ENCODE data around the gene AGAP2. TPM values are rescaled to one million over a fixed set of nuclear protein-coding genes. Genes with fewer than 3 reads are reported as not detected.

The AGAP2 gene
- total and polyA plus RNA-seq, 2 of the 13 experiments (the other 11 are each of a cell fraction or from before 2014, with no cell fraction given) = 0.38 to 0.45 TPM

DNA sequence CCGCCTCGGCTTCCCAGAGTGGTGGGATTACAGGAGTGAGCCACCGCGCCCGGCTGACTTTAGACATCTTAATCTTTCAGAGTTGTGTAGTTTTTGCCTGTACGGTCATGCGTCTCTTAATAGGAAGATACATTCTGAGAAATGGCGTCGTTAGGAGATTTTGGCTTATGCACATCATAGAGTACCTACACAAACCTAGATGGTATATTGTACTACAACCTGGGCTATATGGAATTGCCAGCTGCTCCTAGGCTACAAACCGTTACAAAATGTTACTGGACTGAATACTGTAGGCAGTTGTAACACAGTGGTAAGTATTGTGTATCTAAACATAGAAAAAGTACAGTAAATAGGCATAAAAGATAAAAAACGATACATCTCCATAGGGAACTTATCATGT lies 45.3 kb upstream of the AGAP2 start:
- Histone ChIP-seq H3K79me2 (ENCODE audit: insufficient read depth, low read length) (peaks cover 16% of the 10 kb centered on the region), H3K4me2 (ENCODE audit: low read depth, low read length) (peak overlapping the region; percentile 78), H3K4me1 (ENCODE audit: insufficient read depth, low read length) (peaks cover 17% of the 10 kb centered on the region), H2AFZ (ENCODE audit: low read length) (no peak overlapping the region), H3K36me3 (replicated peaks in 1 of 2; ENCODE audit: control insufficient read depth in 1 of 2, insufficient read depth in 2 of 2, low read length in 2 of 2) (peaks cover 11 to 40% of the 10 kb centered on the region in 2 experiments), H3K4me3 (replicated peaks in 1 of 3; ENCODE audit: insufficient read depth in 1 of 3, low read depth in 2 of 3, low read length in 3 of 3) (peak overlapping the region; percentile 23 to 99 (median 95); a peak in 5 of 6 replicates), H3K9me3 (ENCODE audit: low read length) (no peaks in the 10 kb centered on the region), H3K9ac (ENCODE audit: insufficient read depth, low read depth, low read length) (peak overlapping the region; percentile 87; the same call in 1 of the 2 replicates), H3K27ac (ENCODE audit: extremely low read length, insufficient read depth, low read length) (no peak overlapping the region), H3K27me3 (ENCODE audit: control insufficient read depth in 1 of 2, insufficient read depth in 2 of 2, low read length in 2 of 2) (no peaks in the 10 kb centered on the region; a peak in 1 of 5 replicates), H4K20me1 (ENCODE audit: insufficient read depth, low read length) (no peaks in the 10 kb centered on the region)
- in situ Hi-C loops (cut with HindIII; ENCODE audit: extremely low pct_ligation_motif_present, low pct_unique_long_range_greater_than_20kb) = no loop called here
- FAIRE-seq (no peak), DNase-seq (ENCODE audit: low spot score) (no peak), ATAC-seq (no peak)
- WGBS (ENCODE audit: low lambda C conversion rate) = 95% methylated on average over 11 of the region's 11 CpGs
- ChIA-PET CTCF (ENCODE audit: low intra/inter-chr PET ratio, low total read pairs) (no interaction called here), POLR2A (interaction anchor here (1.0 to 1.7 kb wide), 2 partner anchors 11 to 12 kb away, joined by 5 to 15 read pairs; partner anchors contain the start of genes EEF1AKMT3 and METTL1)
- intact Hi-C loops (cut with micrococcal nuclease; ENCODE audit: unreplicated experiment) = no loop called here
- TF ChIP-seq, protein P1, sequence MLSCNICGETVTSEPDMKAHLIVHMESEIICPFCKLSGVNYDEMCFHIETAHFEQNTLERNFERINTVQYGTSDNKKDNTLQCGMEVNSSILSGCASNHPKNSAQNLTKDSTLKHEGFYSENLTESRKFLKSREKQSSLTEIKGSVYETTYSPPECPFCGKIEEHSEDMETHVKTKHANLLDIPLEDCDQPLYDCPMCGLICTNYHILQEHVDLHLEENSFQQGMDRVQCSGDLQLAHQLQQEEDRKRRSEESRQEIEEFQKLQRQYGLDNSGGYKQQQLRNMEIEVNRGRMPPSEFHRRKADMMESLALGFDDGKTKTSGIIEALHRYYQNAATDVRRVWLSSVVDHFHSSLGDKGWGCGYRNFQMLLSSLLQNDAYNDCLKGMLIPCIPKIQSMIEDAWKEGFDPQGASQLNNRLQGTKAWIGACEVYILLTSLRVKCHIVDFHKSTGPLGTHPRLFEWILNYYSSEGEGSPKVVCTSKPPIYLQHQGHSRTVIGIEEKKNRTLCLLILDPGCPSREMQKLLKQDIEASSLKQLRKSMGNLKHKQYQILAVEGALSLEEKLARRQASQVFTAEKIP (CRISPR knock-in tag; IDR thresholded peaks at IDR 0.05; ENCODE audit: borderline replicate concordance) = no peak
- TSS peak; percentile 63 for BruUV-seq (replicated peaks)

DNA sequence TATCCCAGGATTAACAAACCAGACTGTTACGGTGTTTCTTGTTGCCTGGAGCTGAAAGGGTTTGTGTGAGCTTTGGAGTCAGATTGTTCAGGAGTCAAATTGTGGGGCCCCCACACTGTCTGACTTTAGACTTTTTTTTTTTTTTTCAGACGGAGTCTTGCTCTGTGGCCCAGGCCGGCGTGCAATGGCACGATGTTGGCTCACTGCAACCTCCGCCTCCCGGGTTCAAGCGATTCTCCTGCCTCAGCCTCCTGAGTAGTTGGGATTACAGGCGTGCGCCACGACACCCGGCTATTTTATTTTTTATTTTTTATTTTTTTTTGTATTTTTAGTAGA lies 44.9 kb upstream of the AGAP2 start:
- Histone ChIP-seq H3K27ac (ENCODE audit: extremely low read length, insufficient read depth, low read length) (peak overlapping the region; percentile 55), H3K79me2 (ENCODE audit: insufficient read depth, low read length) (peaks cover 16% of the 10 kb centered on the region), H3K9ac (ENCODE audit: insufficient read depth, low read depth, low read length) (peak overlapping the region; percentile 87), H3K4me2 (ENCODE audit: low read depth, low read length) (peak overlapping the region; percentile 78), H3K27me3 (ENCODE audit: control insufficient read depth in 1 of 2, insufficient read depth in 2 of 2, low read length in 2 of 2) (no peaks in the 10 kb centered on the region; a peak in 1 of 5 replicates), H4K20me1 (ENCODE audit: insufficient read depth, low read length) (no peaks in the 10 kb centered on the region), H3K4me3 (replicated peaks in 1 of 3; ENCODE audit: insufficient read depth in 1 of 3, low read depth in 2 of 3, low read length in 3 of 3) (peak overlapping the region; percentile 95 to 100 (median 99)), H3K36me3 (replicated peaks in 1 of 2; ENCODE audit: control insufficient read depth in 1 of 2, insufficient read depth in 2 of 2, low read length in 2 of 2) (peaks cover 9 to 36% of the 10 kb centered on the region in 2 experiments), H3K9me3 (ENCODE audit: low read length) (no peaks in the 10 kb centered on the region), H3K4me1 (ENCODE audit: insufficient read depth, low read length) (peaks cover 17% of the 10 kb centered on the region), H2AFZ (ENCODE audit: low read length) (no peak overlapping the region)
- intact Hi-C loops (cut with micrococcal nuclease; ENCODE audit: unreplicated experiment) (no loop called here), in situ Hi-C loops (cut with HindIII; ENCODE audit: extremely low pct_ligation_motif_present, low pct_unique_long_range_greater_than_20kb) (no loop called here)
- ChIA-PET POLR2A (interaction anchor here (0.7 to 1.7 kb wide), 4 partner anchors 11 to 39 kb away, joined by 3 to 15 read pairs (median 3); partner anchors contain the start of genes AVIL, EEF1AKMT3, METTL1 and TSPAN31), CTCF (ENCODE audit: low intra/inter-chr PET ratio, low total read pairs) (interaction anchor here (1.8 kb wide), 1 partner anchor 122 kb away, joined by 13 read pairs; no protein-coding TSS in a partner anchor)
- BruUV-seq (replicated peaks) = no TSS peak
- TF ChIP-seq, protein P2, sequence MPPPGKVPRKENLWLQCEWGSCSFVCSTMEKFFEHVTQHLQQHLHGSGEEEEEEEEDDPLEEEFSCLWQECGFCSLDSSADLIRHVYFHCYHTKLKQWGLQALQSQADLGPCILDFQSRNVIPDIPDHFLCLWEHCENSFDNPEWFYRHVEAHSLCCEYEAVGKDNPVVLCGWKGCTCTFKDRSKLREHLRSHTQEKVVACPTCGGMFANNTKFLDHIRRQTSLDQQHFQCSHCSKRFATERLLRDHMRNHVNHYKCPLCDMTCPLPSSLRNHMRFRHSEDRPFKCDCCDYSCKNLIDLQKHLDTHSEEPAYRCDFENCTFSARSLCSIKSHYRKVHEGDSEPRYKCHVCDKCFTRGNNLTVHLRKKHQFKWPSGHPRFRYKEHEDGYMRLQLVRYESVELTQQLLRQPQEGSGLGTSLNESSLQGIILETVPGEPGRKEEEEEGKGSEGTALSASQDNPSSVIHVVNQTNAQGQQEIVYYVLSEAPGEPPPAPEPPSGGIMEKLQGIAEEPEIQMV (CRISPR knock-in tag; IDR thresholded peaks at IDR 0.05; ENCODE audit: low read depth) = no peak
- TF ChIP-seq ZBTB7B (CRISPR knock-in tag; IDR thresholded peaks at IDR 0.05) (no peak), GFI1 (CRISPR knock-in tag; IDR thresholded peaks at IDR 0.05; ENCODE audit: borderline replicate concordance) (no peak), ZNF792 (CRISPR knock-in tag; IDR thresholded peaks at IDR 0.05) (no peak), ZNF224 (CRISPR knock-in tag; IDR thresholded peaks at IDR 0.05) (no peak), ZNF567 (CRISPR knock-in tag; IDR thresholded peaks at IDR 0.05; ENCODE audit: borderline replicate concordance) (no peak), POLR2G (IDR thresholded peaks at IDR 0.05; ENCODE audit: low read depth, low read length) (no peak), ZNF780A (CRISPR knock-in tag; IDR thresholded peaks at IDR 0.05) (no peak)
- 55% methylated on average over 12 of the region's 12 CpGs for WGBS (ENCODE audit: low lambda C conversion rate)
- DNase-seq (ENCODE audit: low spot score) (no peak), FAIRE-seq (no peak), ATAC-seq (peak; percentile 14)
